H1 (cell line): Measurements from ENCODE around the gene METTL25B. TPM values are rescaled to one million over a fixed set of nuclear protein-coding genes. Genes with fewer than 3 reads are reported as not detected.

Experiments used
- CHD7 ChIP-seq: fragments of 300-600 bp; sonication (generic); IDR thresholded peaks from 2 replicates; pipeline ENCODE4 v1.7.1; 2012; ENCODE audit warnings: low read length, moderate library complexity, mild to moderate bottlenecking, inconsistent platforms; ENCODE audit not compliant: insufficient replicate concordance
- CTBP2 ChIP-seq: IDR thresholded peaks from 2 replicates; pipeline ENCODE4 v1.7.0; 2011; ENCODE audit warnings: borderline replicate concordance, mild to moderate bottlenecking, moderate library complexity, mixed read lengths, low read length; ENCODE audit not compliant: insufficient read depth, insufficient read length
- GABPA ChIP-seq: IDR thresholded peaks from 2 replicates; pipeline ENCODE4 v1.6.1; 2011; ENCODE audit warnings: mild to moderate bottlenecking, low read length, moderate library complexity, borderline replicate concordance; ENCODE audit not compliant: insufficient read depth
- POLR2A ChIP-seq, 2 experiments: IDR thresholded peaks; 1 replicate in 1 of 2; 2 replicates in 1 of 2; pipeline ENCODE4 v1.6.1; 2011; ENCODE audit warnings: low read depth in 2 of 2, low read length in 2 of 2, mild to moderate bottlenecking in 2 of 2; ENCODE audit errors: control extremely low read depth in 1 of 2
- POU5F1 ChIP-seq: IDR thresholded peaks from 2 replicates; pipeline ENCODE4 v1.6.1; 2011; ENCODE audit warnings: low read depth, mild to moderate bottlenecking, low read length, moderate library complexity
- polyA plus RNA-seq, 7 experiments: library from polyadenylated mRNA; depleted of rRNA in 3 of 7; stranded (reverse) in 5 of 7; unstranded in 2 of 7; fragments of >200 nt in 5 of 7; fragments of 200-250 nt in 2 of 7; gene quantifications; 1 replicate in 5 of 7; 2 replicates in 1 of 7; 4 replicates in 1 of 7; pipeline versions ENCODE4 v1.2.1 to v1.2.3, GENCODE V29; 2011 to 2013; ENCODE audit warnings: missing spikeins in 2 of 7, mixed read lengths in 2 of 7
- total RNA-seq: library from RNA; stranded (reverse); fragmentation: NEBNext Ultra II Directional; extraction: Animal tissue kit (Norgen Biotek cat#: 25700); gene quantifications from 2 replicates; pipeline ENCODE4 v1.2.1, GENCODE V29; 2021

Gene METTL25B
- total and polyA plus RNA-seq, 2 of the 8 experiments (the other 6 are each of a cell fraction or from before 2014, with no cell fraction given), result 28.4 to 30.1 TPM

- no peak for TF ChIP-seq CHD7
- TF ChIP-seq POU5F1, result no peak
- no peak for TF ChIP-seq POLR2A (IDR thresholded peaks at IDR 0.05; ENCODE audit: control extremely low read depth in 1 of 2, low read depth in 2 of 2, low read length in 2 of 2)
- no peak for TF ChIP-seq GABPA
- TF ChIP-seq CTBP2, result no peak
These were observed 53.4 kb downstream of the METTL25B start (continued) for GRCh38 chr1:156781585-156782186.
